Left hindlimb (tissue), 1 donor: Measurements from ENCODE around the gene FAT1.

Experiments used
- DNase-seq: peaks from one replicate; pipeline ENCODE4 v3.0.0-alpha.2; 2018

The FAT1 gene

GRCh38 chr4:186604124-186604807, 119.4 kb downstream of the FAT1 start:
- DNase-seq, result no peak

- no peak for DNase-seq
Measured at GRCh38 chr4:186602978-186603377, 120.7 kb downstream of the FAT1 start.

DNA sequence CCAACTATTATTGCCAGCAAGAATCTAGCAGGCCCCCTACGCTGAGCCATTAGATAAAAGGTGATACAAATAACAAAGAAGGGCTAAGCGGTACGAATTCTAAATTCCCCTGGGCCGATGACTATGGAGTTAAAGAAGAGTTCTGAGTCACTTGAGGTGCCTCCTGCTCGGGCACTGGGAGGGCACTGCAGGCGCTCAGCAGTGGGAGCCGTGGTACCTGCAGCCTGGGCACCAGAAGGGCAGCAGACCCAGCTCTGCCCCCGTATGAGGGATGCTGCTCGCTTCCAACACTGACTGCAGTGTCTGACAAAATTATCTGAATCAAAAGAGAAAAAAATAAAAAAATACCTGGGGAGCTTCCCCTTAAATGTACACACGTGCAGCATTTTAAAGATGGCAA, 124.2 kb downstream of the FAT1 start:
- DNase-seq, result no peak

- no peak for DNase-seq
Measured at GRCh38 chr4:186598686-186599085, 125.0 kb downstream of the FAT1 start.

GRCh38 chr4:186596850-186597390, 126.7 kb downstream of the FAT1 start:
- no peak for DNase-seq

DNA sequence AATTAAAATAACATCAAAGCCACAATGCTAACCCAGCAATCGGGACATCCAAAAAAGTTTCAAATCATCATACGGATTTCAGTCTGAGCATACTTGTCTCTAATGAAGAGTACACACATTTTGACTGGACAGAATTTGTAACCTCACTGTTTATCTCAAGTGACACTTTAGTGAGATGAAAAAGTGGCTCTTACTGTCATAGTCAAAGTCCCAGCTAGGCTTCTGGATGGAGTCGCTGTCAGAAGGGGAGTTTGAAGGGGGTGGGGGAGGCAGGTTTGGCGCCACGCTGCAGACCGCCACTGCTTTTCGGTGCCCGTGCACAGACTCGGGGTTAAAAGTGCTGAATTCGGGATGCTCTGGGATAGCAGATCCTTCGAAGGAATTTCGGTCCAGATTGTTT, 127.3 kb downstream of the FAT1 start:
- no peak for DNase-seq

GRCh38 chr4:186593587-186593973, 130.1 kb downstream of the FAT1 start:
- no peak for DNase-seq

- DNase-seq, result no peak
Measured at GRCh38 chr4:186592966-186593586, 130.6 kb downstream of the FAT1 start.

- no peak for DNase-seq
Measured at GRCh38 chr4:186592445-186592844, 131.2 kb downstream of the FAT1 start.

GRCh38 chr4:186591651-186592050, 132.0 kb downstream of the FAT1 start:
- DNase-seq, result no peak

DNA sequence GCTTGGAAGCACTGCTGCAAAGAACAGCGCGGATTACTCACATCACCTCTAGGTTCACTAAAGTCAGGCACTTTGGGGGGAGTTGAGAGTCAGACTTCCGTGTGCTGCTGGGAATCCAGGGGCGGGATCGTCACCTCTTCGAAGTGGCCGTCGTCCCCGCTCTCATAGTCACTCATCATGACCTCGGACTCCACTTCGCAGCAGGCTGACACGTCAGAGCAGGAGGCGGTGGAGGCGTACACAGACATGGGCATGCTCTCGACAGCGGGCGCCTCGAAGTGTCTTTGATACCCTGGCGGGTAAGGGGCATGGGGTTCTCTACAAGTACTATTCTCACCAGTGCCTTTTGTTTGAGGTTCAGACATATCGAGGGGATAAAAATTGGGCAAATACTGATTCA, 135.2 kb downstream of the FAT1 start:
- no peak for DNase-seq

DNA sequence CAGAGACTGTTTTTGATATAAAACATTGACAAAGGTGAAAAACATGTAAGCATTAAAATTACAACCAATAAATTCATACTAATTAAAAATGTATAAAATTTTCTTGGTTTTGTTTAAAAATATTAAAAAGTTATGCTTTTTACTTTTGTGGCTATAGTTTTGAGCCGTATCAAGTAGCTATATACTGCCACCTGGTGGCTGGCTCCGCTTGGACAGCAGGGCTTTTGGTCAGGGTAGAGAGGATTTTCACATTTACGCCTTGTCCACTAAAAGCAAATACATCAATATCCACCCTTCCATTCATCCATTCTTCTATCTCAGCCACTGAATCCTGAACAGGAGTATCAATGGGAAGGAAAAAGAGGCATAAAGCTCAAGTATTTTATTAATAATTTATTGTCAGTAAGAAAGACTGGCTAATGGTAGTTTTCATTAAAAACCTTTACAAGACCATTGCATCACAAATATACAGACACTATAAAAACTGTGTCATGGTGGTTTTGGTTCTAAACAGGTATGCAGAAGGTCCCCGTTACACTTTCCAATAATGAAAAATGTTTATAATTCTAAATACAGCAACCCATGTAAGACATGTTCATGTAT, 136.1 kb downstream of the FAT1 start:
- DNase-seq, result peak; percentile 65

DNA sequence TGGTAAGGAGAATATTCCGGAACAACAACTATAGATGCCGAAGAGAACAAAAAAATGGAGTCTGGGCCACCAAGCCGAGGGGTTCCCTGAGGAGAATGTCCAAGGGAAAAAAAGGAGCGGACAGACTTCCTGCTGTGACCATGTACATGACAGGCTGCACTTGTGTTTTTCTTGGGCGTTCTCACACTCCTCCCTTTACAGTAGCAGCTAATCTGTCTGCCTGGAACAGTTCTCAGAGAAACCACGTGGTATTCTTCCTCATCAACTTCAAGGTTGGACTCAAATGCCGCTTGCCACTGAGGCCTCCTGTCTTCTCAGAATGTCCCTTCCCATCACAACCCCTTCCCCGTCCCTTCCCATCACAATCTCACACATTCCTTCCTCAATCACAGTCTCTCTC, 137.5 kb downstream of the FAT1 start:
- no peak for DNase-seq

- no peak for DNase-seq
Measured at GRCh38 chr4:186584912-186585311, 138.7 kb downstream of the FAT1 start.

- DNase-seq, result no peak
Measured at GRCh38 chr4:186581421-186581820, 142.2 kb downstream of the FAT1 start.

DNA sequence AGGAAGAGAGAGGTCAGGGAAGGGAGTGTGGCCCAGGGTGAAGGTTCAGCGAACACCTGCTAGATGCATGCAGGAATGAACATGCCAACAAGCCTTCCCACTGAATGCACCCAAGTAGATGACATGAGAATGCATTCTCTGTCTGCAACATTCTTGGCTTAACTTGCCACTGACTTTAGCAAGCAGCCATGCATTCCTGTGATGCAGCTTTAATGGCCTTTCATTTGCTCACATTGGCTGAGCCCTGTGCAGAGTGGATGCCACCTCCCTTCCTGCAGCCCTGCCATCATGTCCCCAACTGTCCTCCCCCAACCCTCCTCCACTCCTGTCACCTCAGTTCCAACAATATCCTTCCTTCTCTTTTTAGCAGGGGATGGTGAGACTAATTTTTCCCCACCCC, 143.0 kb downstream of the FAT1 start:
- no peak for DNase-seq

DNA sequence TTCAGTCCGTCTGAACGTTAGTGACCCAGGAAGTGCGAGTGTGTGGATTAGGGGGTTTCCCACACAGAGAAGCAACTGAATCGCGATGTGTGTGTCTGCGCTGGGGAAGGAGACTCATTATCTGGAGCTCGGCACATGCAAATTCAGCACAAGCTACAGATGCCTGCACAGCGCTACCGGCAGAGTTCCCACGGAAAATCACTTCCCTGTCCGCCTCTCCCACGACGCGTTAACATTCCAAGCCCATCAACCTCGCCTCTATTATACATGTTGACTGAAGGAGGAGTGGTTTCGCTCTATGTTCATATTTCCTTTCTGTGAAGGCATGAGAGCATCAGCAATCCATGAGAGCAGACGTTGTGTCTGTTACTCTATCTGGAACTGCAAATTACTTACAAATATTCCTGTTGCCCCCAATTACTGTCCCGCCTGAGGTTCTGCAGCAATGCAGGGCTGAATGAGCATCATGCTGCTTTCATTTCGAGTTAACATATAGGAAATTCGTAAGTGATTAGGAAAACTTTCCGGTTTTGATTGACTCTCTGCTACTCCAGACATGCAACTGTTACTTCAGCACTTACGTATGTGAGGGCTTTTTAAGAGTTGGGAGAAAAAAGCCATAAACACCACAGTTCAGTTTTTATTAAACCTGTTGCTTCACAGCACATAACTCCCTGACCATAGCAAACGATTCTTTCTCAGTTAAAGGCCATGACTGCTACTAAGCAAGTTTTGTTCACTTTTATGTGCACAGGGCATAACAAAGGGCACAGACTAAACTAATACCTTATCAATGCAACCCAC, 153.3 kb downstream of the FAT1 start:
- no peak for DNase-seq

DNA sequence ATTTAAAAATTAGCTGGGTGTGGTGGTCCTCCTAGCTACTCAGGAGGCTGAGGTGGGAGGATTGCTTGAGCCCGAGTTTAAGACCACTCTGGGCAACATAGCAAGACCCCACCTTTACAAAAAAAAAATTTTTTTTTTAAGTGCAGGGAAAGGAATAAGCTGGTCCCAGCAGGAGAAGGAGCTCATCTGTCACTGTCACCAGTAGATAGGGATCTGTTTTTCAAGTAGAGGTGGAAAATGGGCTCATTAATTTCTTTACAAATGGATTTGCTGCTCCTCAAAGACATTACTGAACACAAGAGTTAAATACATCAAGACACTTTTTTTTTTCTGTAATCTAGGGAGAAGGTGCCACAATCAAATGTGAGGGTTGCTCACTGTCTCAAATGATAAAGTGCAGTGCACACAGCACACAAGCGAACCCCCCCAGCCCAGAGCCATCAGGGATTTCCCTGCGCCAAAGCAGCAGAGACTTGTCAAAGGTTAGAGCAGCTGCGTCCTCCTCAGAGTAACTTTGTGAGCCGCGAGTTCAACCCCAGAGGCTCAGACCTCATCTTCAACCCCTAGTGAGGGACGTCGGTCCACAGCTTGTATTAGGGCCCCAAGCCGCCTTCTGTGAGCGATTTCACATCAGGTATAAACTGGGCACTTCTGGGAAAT, 154.0 kb downstream of the FAT1 start:
- no peak for DNase-seq

DNA sequence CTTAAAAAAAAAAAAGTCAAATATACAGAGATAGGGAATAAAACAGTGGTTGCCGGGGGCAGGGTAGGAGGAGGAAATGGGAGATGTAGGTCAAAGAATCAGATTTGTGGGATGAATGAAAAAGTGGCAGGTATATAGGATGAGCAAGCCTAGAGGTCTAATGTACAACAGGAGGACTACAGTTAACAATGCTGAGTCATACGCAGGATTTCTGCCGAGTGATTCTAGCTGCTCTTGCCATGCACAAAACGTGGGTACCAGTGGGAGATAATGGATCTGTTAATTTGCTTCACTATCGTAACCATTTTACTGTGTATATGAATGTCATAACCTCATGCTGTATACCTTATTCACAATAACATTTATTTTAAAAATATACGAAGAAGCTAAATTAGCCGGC, 157.6 kb downstream of the FAT1 start:
- no peak for DNase-seq

- no peak for DNase-seq
Measured at GRCh38 chr4:186563761-186564160, 159.9 kb downstream of the FAT1 start.

GRCh38 chr4:186561748-186562147, 161.9 kb downstream of the FAT1 start:
- no peak for DNase-seq

DNA sequence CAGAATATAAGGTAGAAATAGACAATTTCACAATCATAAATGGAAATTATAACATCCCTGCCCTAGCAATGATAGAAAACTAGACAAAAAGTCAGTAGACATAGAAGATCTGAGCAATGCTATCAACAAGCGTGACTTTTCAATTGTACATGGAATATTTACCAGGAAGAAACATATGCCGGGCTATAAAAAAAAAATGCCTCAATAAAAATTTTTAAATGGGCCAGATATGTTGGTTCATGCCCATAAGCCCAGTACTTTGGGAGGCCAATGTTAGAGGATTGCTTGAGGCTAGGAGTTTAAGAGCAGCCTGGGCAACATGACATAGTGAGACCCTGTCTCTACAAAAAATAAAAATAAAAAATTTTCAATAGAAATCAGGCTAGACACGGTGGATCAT, 163.0 kb downstream of the FAT1 start:
- DNase-seq, result no peak

DNA sequence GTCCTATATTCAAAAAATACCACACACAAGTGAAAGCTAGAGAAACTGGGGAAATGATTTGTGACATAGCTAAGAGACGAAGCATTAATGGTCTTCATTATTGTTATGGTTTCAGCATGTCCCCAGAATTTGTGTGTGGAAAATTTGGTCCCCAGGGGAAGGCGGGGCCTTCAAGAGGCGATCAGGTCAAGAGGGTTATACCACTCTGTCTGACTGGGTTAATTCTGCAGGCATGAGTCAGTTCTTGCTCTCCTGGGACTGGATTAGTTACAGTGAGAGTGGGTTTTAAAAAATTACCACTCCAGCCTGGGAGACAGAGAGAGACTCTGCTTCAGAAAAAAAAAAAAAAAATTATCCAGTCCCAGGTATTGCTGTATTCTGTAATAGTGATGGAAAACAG, 166.2 kb downstream of the FAT1 start:
- DNase-seq, result no peak
